ENCODE data around the gene CHTOP. TPM values are rescaled to one million over a fixed set of nuclear protein-coding genes. Genes with fewer than 3 reads are reported as not detected.

CHTOP gene
- total and polyA plus RNA-seq, 2 experiments from 2014 or later = 73.4 to 97.8 TPM

- Mint-ChIP-seq H3K27ac (no peak overlapping the region), H3K36me3 (ENCODE audit: low read depth) (peaks cover 36% of the 10 kb centered on the region), H3K9me3 (no peaks in the 10 kb centered on the region), H3K4me3 (no peak overlapping the region), H3K27me3 (ENCODE audit: insufficient read depth, low read depth, poor library complexity) (peaks cover 12% of the 10 kb centered on the region), H3K4me1 (peaks cover 6% of the 10 kb centered on the region)
- Histone ChIP-seq H2AFZ (no peak overlapping the region), H3K4me1 (ENCODE audit: insufficient read depth) (no peaks in the 10 kb centered on the region), H3K36me3 (ENCODE audit: insufficient read depth) (peaks cover 26% of the 10 kb centered on the region), H3F3A (replicated peaks; ENCODE audit: low read depth) (peaks cover 38% of the 10 kb centered on the region), H3K79me2 (replicated peaks; ENCODE audit: insufficient read depth) (no peaks in the 10 kb centered on the region), H3K4me2 (no peak overlapping the region), H3K4me3 (no peak overlapping the region), H3K9me2 (ENCODE audit: insufficient read depth) (no peaks in the 10 kb centered on the region), H3K27me3 (ENCODE audit: insufficient read depth) (no peaks in the 10 kb centered on the region), H3K27ac (ENCODE audit: low read depth) (no peak overlapping the region), H4K20me1 (replicated peaks; ENCODE audit: insufficient read depth) (peaks cover 23% of the 10 kb centered on the region)
- 0 out of 2 replicates have a peak, but pooled peaks have one; percentile 23 for TF ChIP-seq POLR2AphosphoS5 (IDR thresholded peaks at IDR 0.05; ENCODE audit: low read depth)
- no peak for TF ChIP-seq NANOG (IDR thresholded peaks at IDR 0.05; ENCODE audit: borderline replicate concordance)
- no peak for DNase-seq (ENCODE audit: low spot score)
- peak; percentile 17 for ATAC-seq
Observed at GRCh38 chr1:153648000-153648643, 14.3 kb downstream of the CHTOP start.

- TF ChIP-seq CREB1 (CRISPR knock-in tag; IDR thresholded peaks at IDR 0.05; ENCODE audit: low read depth) = no peak
- no peak for TF ChIP-seq JUNB (IDR thresholded peaks at IDR 0.05; ENCODE audit: unreplicated experiment)
- TF ChIP-seq NANOG (IDR thresholded peaks at IDR 0.05; ENCODE audit: borderline replicate concordance) = no peak
- TF ChIP-seq EZH2 (IDR thresholded peaks at IDR 0.05; ENCODE audit: low read depth, unreplicated experiment) = no peak
- no peak for TF ChIP-seq ETS1 (IDR thresholded peaks at IDR 0.05)
- TF ChIP-seq REST (IDR thresholded peaks at IDR 0.05; ENCODE audit: unreplicated experiment) = no peak
- TF ChIP-seq ZNF114 (CRISPR knock-in tag; IDR thresholded peaks at IDR 0.05) = no peak
- TF ChIP-seq STAT1 (IDR thresholded peaks at IDR 0.05; ENCODE audit: unreplicated experiment) = no peak
- TF ChIP-seq POLR2AphosphoS5 (IDR thresholded peaks at IDR 0.05; ENCODE audit: low read depth) = no peak
- H3K27me3 ChIP-seq (ENCODE audit: insufficient read depth) = no peaks in the 10 kb centered on the region
- H3K36me3 Mint-ChIP-seq (ENCODE audit: low read depth) = peaks cover 24% of the 10 kb centered on the region
- H2AFZ ChIP-seq = no peak overlapping the region
- ATAC-seq (peak; percentile 7), DNase-seq (ENCODE audit: low spot score) (no peak)
- H3K9me3 Mint-ChIP-seq = no peaks in the 10 kb centered on the region
- no peaks in the 10 kb centered on the region for H3K79me2 ChIP-seq (replicated peaks; ENCODE audit: insufficient read depth)
- H3K27me3 Mint-ChIP-seq (ENCODE audit: insufficient read depth, low read depth, poor library complexity) = peaks cover 12% of the 10 kb centered on the region
- H3K36me3 ChIP-seq (ENCODE audit: insufficient read depth) = peaks cover 14% of the 10 kb centered on the region
- H3K4me3 Mint-ChIP-seq = no peak overlapping the region
- peaks cover 28% of the 10 kb centered on the region for H3F3A ChIP-seq (replicated peaks; ENCODE audit: low read depth)
- H3K27ac Mint-ChIP-seq = no peak overlapping the region
- no peaks in the 10 kb centered on the region for H3K9me2 ChIP-seq (ENCODE audit: insufficient read depth)
- H3K4me1 Mint-ChIP-seq = peaks cover 6% of the 10 kb centered on the region
- H3K4me3 ChIP-seq = no peak overlapping the region
- H3K4me1 ChIP-seq (ENCODE audit: insufficient read depth) = no peaks in the 10 kb centered on the region
- no peak overlapping the region for H3K27ac ChIP-seq (ENCODE audit: low read depth)
- no peak overlapping the region for H3K4me2 ChIP-seq
- H4K20me1 ChIP-seq (replicated peaks; ENCODE audit: insufficient read depth) = peaks cover 19% of the 10 kb centered on the region
Observed at GRCh38 chr1:153649137-153649862, 15.4 kb downstream of the CHTOP start.
